ENCODE measurements around the gene TNFRSF21. TPM values are rescaled to one million over a fixed set of nuclear protein-coding genes. Genes with fewer than 3 reads are reported as not detected.

TNFRSF21 gene
- total RNA-seq, 1 experiment from 2014 or later: 19.3 TPM

DNA sequence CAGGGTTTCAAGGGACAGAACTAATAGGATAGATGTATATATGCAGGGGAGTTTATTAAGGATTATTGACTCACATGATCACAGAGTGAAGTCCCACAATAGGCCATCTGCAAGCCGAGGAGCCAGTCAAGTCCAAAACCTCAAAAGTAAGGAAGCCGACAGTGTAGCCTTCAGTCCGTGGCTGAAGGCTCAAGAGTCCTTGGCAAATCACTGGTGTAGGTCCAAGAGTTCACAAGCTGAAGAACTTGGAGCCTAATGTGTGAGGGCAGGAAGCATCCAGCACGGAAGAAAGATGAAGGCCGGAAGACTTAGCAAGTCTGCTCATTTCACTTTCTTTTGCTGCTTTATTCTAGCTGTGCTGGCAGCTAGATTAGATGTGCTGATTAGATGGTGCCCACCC, 128.0 kb downstream of the TNFRSF21 start:
- Mint-ChIP-seq H3K36me3 (ENCODE audit: insufficient read depth, unreplicated experiment) (no peaks in the 10 kb centered on the region), H3K4me1 (ENCODE audit: insufficient read depth, unreplicated experiment) (peaks cover 13% of the 10 kb centered on the region), H3K27ac (ENCODE audit: low read depth, unreplicated experiment) (no peak overlapping the region), H3K9me3 (ENCODE audit: unreplicated experiment) (no peaks in the 10 kb centered on the region), H3K27me3 (ENCODE audit: insufficient read depth, unreplicated experiment) (no peaks in the 10 kb centered on the region), H3K4me3 (ENCODE audit: unreplicated experiment) (no peak overlapping the region)
- TF ChIP-seq, protein P1, sequence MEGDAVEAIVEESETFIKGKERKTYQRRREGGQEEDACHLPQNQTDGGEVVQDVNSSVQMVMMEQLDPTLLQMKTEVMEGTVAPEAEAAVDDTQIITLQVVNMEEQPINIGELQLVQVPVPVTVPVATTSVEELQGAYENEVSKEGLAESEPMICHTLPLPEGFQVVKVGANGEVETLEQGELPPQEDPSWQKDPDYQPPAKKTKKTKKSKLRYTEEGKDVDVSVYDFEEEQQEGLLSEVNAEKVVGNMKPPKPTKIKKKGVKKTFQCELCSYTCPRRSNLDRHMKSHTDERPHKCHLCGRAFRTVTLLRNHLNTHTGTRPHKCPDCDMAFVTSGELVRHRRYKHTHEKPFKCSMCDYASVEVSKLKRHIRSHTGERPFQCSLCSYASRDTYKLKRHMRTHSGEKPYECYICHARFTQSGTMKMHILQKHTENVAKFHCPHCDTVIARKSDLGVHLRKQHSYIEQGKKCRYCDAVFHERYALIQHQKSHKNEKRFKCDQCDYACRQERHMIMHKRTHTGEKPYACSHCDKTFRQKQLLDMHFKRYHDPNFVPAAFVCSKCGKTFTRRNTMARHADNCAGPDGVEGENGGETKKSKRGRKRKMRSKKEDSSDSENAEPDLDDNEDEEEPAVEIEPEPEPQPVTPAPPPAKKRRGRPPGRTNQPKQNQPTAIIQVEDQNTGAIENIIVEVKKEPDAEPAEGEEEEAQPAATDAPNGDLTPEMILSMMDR (IDR thresholded peaks at IDR 0.05; ENCODE audit: unreplicated experiment): no peak
- ChIA-PET POLR2A (interaction anchor here (0.7 to 1.4 kb wide), 2 partner anchors 11 to 20 kb away, joined by 3 to 4 read pairs; no protein-coding TSS in a partner anchor), CTCF (interaction anchor here (0.9 kb wide), 1 partner anchor 61 kb away, joined by 3 read pairs; no protein-coding TSS in a partner anchor)
- intact Hi-C loops (cut with micrococcal nuclease): loop anchor here (5.0 kb wide), 1 partner anchor 84 kb away; no protein-coding TSS in a partner anchor
- no TSS peak for BruUV-seq (replicated peaks)
- no peak for DNase-seq (ENCODE audit: unreplicated experiment)

Other genes with a start within 250 kb of the TNFRSF21 start
- 35.7 and 40.3 TPM in 2 replicates for gene CD2AP, start 167.9 kb upstream of the TNFRSF21 start, total RNA-seq (2022)